Hepatocyte (in vitro differentiated cells): ENCODE results near the gene PDGFD. TPM values are rescaled to one million over a fixed set of nuclear protein-coding genes. Genes with fewer than 3 reads are reported as not detected.

Experiments
- DNase-seq: peaks from one replicate; pipeline ENCODE4 v3.0.0-alpha.2; 2016; ENCODE audit warnings: low spot score
- H2AFZ ChIP-seq: fragments of 200-600 bp; sonication (generic); 2 replicates; pipeline ENCODE4 v1.6.0; 2016; ENCODE audit warnings: antibody characterized with exemption, mild to moderate bottlenecking
- H3K27ac ChIP-seq: fragments of 200-600 bp; sonication (generic); 2 replicates; pipeline ENCODE4 v1.5.1; 2016; ENCODE audit warnings: mild to moderate bottlenecking
- H3K27me3 ChIP-seq: fragments of 200-600 bp; sonication (generic); 2 replicates; pipeline ENCODE4 v1.6.1; 2016
- H3K36me3 ChIP-seq: fragments of 200-600 bp; sonication (generic); replicated peaks from 2 replicates; pipeline ENCODE4 v1.5.1; 2016; ENCODE audit warnings: low read depth; ENCODE audit not compliant: insufficient read depth
- H3K4me1 ChIP-seq: fragments of 200-600 bp; sonication (generic); 2 replicates; pipeline ENCODE4 v1.5.1; 2016; ENCODE audit warnings: mild to moderate bottlenecking, moderate library complexity; ENCODE audit not compliant: insufficient read depth
- H3K4me2 ChIP-seq: fragments of 200-600 bp; sonication (generic); 2 replicates; pipeline ENCODE4 v1.6.0; 2016
- H3K4me3 ChIP-seq: fragments of 200-600 bp; sonication (generic); 2 replicates; pipeline ENCODE4 v1.5.1; 2016; ENCODE audit warnings: mild to moderate bottlenecking
- H3K79me2 ChIP-seq: fragments of 200-600 bp; sonication (generic); 2 replicates; pipeline ENCODE4 v1.6.0; 2017; ENCODE audit warnings: mild to moderate bottlenecking
- H3K9me2 ChIP-seq: fragments of 200-600 bp; sonication (generic); replicated peaks from 2 replicates; pipeline ENCODE4 v1.6.0; 2017; ENCODE audit warnings: mild to moderate bottlenecking; ENCODE audit not compliant: insufficient read depth
- H3K9me3 ChIP-seq: fragments of 200-600 bp; sonication (generic); 2 replicates; pipeline ENCODE4 v1.5.1; 2016; ENCODE audit warnings: low read depth, mild to moderate bottlenecking
- H4K20me1 ChIP-seq: fragments of 200-600 bp; sonication (generic); 2 replicates; pipeline ENCODE4 v1.6.0; 2016; ENCODE audit warnings: mild to moderate bottlenecking; ENCODE audit not compliant: insufficient read depth, poor library complexity, severe bottlenecking
- EZH2 ChIP-seq: fragments of 200-600 bp; sonication (generic); IDR thresholded peaks from 2 replicates; pipeline ENCODE4 v1.6.1; 2016; ENCODE audit warnings: antibody characterized with exemption, mild to moderate bottlenecking, borderline replicate concordance
- EZH2phosphoT487 ChIP-seq: fragments of 200-600 bp; sonication (generic); IDR thresholded peaks from one replicate; pipeline ENCODE4 v1.6.1; 2018; ENCODE audit warnings: antibody characterized with exemption, mild to moderate bottlenecking, low read depth, moderate library complexity; ENCODE audit not compliant: unreplicated experiment, severe bottlenecking
- WGBS: methylation state at CpG from one replicate; pipeline ENCODE4 v1.1.6; 2016; ENCODE audit warnings: low lambda C conversion rate; ENCODE audit errors: missing lambda C conversion rate; 5-methylcytosine and 5-hydroxymethylcytosine counted together
- polyA plus RNA-seq: library from polyadenylated mRNA; unstranded; fragments of >200 nt; fragmentation: Nextera tagmentation; extraction: Ambion mirVana; gene quantifications from 2 replicates; pipeline ENCODE4 v1.2.1, GENCODE V29; 2016
- total RNA-seq: library from RNA; depleted of rRNA; stranded (reverse); fragments of >200 nt; gene quantifications from 2 replicates; pipeline ENCODE4 v1.2.3, GENCODE V29; 2014
- TF ChIP-seq, protein P1 (sequence below): fragments of 200-600 bp; sonication (generic); IDR thresholded peaks from 2 replicates; pipeline ENCODE4 v1.5.1; 2016; ENCODE audit warnings: antibody characterized with exemption, mild to moderate bottlenecking; ENCODE audit not compliant: poor library complexity

PDGFD gene
- total and polyA plus RNA-seq, 2 experiments from 2014 or later: 17.3 to 29.6 TPM

- peaks cover 3% of the 10 kb centered on the region for H3K79me2 ChIP-seq
- H2AFZ ChIP-seq: peak overlapping the region; percentile 94
- H3K4me3 ChIP-seq: peak overlapping the region; percentile 65
- no peaks in the 10 kb centered on the region for H3K27me3 ChIP-seq
- peak overlapping the region; percentile 87 for H3K4me2 ChIP-seq
- H3K9me2 ChIP-seq: no peaks in the 10 kb centered on the region
- H3K36me3 ChIP-seq: no peaks in the 10 kb centered on the region
- H3K4me1 ChIP-seq: peaks cover 6% of the 10 kb centered on the region
- peak overlapping the region; percentile 21 for H3K27ac ChIP-seq
- DNase-seq: peak; percentile 38
- H3K9me3 ChIP-seq: no peaks in the 10 kb centered on the region
- TF ChIP-seq, protein P1, sequence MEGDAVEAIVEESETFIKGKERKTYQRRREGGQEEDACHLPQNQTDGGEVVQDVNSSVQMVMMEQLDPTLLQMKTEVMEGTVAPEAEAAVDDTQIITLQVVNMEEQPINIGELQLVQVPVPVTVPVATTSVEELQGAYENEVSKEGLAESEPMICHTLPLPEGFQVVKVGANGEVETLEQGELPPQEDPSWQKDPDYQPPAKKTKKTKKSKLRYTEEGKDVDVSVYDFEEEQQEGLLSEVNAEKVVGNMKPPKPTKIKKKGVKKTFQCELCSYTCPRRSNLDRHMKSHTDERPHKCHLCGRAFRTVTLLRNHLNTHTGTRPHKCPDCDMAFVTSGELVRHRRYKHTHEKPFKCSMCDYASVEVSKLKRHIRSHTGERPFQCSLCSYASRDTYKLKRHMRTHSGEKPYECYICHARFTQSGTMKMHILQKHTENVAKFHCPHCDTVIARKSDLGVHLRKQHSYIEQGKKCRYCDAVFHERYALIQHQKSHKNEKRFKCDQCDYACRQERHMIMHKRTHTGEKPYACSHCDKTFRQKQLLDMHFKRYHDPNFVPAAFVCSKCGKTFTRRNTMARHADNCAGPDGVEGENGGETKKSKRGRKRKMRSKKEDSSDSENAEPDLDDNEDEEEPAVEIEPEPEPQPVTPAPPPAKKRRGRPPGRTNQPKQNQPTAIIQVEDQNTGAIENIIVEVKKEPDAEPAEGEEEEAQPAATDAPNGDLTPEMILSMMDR: peak; percentile 20
- TF ChIP-seq EZH2: no peak
- H4K20me1 ChIP-seq: no peaks in the 10 kb centered on the region
- WGBS: 4% methylated on average over 38 of the region's 38 CpGs
Observed at GRCh38 chr11:104163100-104164027, 583 bp downstream of the PDGFD start.

- TF ChIP-seq, protein P1: no peak
- TF ChIP-seq EZH2phosphoT487: no peak
- TF ChIP-seq EZH2: no peak
Observed at GRCh38 chr11:104161751-104162450, 2.0 kb downstream of the PDGFD start.

GRCh38 chr11:104159356-104159755, 4.6 kb downstream of the PDGFD start:
- no peaks in the 10 kb centered on the region for H3K9me2 ChIP-seq
- H3K4me3 ChIP-seq: no peak overlapping the region
- H3K27ac ChIP-seq: no peak overlapping the region
- no peaks in the 10 kb centered on the region for H3K36me3 ChIP-seq
- TF ChIP-seq, protein P1: no peak
- TF ChIP-seq EZH2 (no peak), EZH2phosphoT487 (no peak)
- DNase-seq: no peak
- H3K79me2 ChIP-seq: peaks cover 3% of the 10 kb centered on the region
- H3K27me3 ChIP-seq: no peaks in the 10 kb centered on the region
- H3K4me1 ChIP-seq: peaks cover 6% of the 10 kb centered on the region
- no peaks in the 10 kb centered on the region for H4K20me1 ChIP-seq
- H2AFZ ChIP-seq: no peak overlapping the region
- 88% methylated on average over 1 of the region's 1 CpG for WGBS
- no peaks in the 10 kb centered on the region for H3K9me3 ChIP-seq
- no peak overlapping the region for H3K4me2 ChIP-seq

More at GRCh38 chr11:104161751-104162450, 2.0 kb downstream of the PDGFD start:
- Histone ChIP-seq H3K79me2 (peaks cover 3% of the 10 kb centered on the region), H3K9me2 (no peaks in the 10 kb centered on the region), H3K27me3 (no peaks in the 10 kb centered on the region), H3K27ac (no peak overlapping the region), H3K4me2 (peak overlapping the region; percentile 87), H3K4me3 (no peak overlapping the region), H2AFZ (no peak overlapping the region), H4K20me1 (no peaks in the 10 kb centered on the region), H3K9me3 (no peaks in the 10 kb centered on the region), H3K4me1 (peaks cover 6% of the 10 kb centered on the region), H3K36me3 (no peaks in the 10 kb centered on the region)
- 54% methylated on average over 1 of the region's 1 CpG for WGBS
- DNase-seq: no peak
